HG03558 (cell line): ENCODE data around the gene GSTA1.
"Not testable (repeated sequence)": the region's sequence is repeated elsewhere in the genome, so short reads cannot be mapped to it uniquely, and the experiment has no call there.

Experiments
- ATAC-seq: cut with Tn5 transposase; IDR thresholded peaks from one replicate; pipeline ENCODE4 v1.9.1; 2021; ENCODE audit warnings: moderate number of reproducible peaks; ENCODE audit not compliant: unreplicated experiment; ENCODE audit errors: extremely low read depth

Gene GSTA1

DNA sequence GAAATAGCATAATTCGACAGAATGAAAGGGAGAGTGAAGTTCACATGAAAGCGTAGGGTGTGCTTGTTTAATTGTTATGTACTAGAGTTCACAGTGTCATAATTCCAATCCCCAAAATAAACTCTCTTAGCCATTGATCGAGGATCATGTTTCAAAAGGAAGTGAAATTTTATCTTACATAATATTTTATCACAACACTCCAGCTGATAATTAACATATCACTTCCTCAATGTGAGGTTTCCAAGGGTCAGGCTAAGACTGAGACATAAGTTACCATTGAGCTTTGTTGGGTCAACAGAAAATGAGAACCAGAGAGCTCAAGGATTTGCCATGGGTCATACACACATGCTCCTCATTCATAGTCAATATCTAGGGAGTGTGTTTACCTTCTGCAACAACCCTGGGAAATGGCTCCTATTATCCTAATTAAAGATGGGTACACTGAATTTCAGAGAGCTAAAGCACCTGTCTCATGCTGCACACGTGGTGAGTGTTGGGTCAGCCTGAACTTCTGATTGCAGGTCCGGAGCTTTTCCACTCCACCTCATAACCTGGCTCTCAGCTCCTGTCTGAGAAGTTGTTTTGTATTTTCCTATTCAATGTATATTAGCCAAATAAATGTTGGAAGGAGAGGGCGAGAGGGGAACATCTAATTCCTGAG, 43.4 kb downstream of the GSTA1 start:
- ATAC-seq, result no peak

DNA sequence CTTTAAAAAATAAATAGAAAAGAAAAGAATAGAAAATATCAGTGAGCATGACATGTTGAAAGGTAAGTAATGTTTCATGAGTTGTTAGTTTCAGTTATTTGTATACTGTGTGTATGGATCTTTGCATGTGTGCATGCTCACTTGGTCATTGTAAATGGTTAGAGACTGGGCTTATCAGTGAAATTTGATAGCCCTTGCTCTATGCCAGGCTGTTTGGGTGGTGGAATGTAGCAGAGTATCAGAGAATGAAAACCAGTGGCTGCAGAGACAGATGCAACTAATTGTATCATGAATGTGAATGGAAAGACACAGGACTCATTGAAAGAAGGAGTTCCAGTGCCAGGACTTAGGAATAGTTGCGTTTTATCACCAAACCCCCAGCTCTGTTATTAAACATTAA, 44.5 kb downstream of the GSTA1 start:
- ATAC-seq, result no peak

DNA sequence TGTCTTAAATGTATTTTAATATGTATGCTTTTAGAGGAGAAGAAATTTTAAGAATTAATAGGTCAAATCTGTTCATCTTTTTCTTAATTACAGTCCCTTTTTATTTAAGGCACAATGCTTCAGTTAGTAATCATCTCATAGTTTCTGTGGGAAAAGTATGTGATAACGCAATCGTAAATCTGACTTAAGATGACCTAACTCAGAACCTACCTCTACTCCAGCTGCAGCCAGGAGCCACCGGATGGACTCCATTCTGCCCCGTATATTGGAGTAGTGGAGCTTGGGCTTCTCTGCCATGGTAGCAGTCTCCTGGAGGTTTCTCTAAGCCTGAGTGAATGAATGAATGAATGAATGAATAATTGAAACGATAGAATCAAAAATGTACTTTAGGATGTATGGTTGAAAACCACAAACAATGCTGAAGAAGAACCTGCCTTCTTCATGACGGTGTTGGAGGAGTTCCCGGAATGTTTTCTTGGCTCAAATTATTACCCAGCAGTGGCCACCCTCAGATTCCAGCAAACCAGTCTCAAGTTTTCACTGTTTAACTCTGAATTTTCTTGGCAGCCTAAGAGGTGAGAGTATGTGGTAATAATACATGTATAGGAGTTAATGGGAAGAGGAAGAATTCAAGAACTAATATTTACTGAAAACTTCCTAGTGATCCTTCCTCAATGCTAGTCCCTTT, 45.8 kb downstream of the GSTA1 start:
- ATAC-seq, result not testable (repeated sequence)

DNA sequence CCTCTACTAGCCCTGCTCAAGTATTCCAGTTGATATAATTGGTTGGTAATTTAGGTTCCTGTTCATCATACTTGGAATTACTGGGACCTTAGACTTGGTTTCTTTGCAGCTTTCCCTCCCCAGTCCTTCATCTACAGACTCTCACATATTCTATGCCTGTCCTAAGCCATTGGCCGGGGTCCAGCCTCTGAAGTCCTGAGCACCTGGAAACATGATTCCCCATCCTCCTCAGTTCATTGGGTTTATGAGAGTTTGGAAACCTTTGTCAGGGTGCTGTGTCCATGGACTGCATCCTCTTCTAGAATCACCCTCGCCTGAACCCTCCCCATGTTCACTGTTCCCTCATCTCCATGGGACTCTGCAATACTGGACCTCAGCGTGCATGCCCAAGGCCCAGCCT, 49.2 kb downstream of the GSTA1 start:
- no peak for ATAC-seq

DNA sequence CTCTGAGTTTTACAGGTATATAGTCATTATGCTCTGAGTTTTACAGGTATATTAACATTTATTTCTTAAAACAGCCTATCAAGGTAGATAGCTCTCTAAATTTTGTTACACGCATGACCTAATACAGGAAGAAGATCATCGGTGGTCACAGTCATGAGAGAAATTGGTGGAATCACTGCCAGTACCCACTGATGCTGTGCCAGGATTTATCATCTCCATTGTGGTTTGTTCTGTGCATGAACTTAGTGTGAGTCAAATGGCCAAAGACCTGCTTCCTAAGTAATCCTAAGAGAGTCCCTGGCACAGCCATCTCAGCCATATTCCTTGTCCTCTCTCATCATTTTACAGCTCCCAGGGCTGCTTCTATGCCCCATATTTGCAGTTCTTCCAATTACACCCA, 50.5 kb downstream of the GSTA1 start:
- not testable (repeated sequence) for ATAC-seq

DNA sequence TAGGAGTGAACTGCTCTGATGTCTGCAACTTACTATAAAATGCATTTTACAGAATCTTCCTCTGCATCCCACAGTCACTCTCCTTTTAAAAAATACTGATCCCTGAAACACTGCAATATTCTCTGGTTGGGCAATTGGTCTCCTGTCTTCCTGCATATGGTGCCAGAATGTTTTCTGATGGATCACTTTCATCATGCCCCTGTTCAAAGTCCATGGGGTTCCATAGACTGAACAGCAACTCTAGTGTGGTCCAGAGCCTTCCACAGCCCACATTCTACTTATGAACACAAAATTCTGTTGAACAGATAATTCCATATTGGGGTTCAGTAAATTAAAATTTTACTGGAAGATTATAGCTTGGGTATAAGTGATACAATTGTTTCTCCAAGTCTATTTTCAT, 51.3 kb downstream of the GSTA1 start:
- ATAC-seq, result no peak

DNA sequence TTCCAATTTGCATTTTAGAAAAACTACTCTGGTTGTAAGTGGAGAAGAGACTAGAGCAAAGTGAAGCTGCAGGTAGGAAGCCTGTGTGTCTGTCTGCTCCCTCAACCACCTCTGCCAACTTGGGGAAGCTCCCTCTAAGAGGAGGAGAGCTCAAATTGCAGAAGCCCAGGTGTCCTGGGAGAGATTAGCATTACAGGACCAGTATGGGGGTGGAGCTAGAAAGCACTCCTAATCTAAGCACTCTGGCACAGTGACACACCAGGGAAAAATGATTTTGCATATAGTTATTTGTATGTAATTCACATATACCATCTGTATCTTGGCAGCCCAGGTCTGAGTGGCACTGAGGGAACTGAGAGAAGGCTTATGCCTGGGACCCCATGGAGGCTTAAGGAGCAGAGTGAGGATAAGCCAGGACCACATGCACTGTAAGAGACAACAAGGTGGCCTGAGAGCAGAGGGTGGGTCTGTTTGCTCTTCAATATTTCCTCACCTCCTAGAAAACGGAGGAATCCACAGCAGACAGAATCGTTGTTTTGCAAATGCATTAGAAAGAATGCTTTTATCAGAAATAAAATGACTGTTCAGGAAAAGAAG, 54.0 kb downstream of the GSTA1 start:
- ATAC-seq, result no peak

DNA sequence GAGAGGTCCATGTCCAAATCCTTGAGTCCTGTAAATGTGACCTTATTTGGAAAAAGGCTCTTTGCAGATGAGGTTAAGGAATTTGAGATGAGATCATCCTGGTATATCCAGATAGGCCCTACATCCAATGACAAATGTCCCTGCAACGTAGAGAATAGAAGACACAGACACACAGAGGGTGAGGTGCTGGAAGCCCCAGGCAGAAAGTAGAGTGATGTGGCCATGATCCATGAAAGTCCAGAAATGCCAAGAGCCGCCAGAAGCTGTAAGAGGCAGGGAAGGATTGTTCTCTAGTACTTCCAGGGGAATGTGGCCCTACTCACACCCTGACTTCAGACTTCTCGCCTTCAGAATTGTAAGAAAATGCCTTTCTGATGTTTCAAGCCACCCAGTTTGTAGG, 56.3 kb downstream of the GSTA1 start:
- ATAC-seq, result not testable (repeated sequence)

DNA sequence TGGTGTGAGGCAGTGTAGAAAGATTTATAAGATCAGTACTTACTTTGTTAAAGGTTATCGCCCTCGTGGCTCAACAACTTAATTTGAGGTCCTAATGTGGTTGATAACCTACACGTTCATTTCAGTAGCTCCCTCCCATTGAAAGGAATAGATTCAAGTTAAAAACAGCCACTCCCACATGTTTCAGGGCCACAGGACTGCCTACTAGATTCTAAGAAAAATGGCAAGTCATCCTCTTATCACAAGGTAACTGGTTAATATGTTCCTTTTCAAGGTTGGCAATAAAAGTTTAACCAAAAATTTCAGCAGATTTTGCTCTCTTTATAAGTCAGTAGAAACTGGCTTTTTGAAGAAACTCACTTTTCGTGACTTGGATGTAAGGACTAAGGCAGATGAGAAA, 57.4 kb downstream of the GSTA1 start:
- ATAC-seq, result no peak

DNA sequence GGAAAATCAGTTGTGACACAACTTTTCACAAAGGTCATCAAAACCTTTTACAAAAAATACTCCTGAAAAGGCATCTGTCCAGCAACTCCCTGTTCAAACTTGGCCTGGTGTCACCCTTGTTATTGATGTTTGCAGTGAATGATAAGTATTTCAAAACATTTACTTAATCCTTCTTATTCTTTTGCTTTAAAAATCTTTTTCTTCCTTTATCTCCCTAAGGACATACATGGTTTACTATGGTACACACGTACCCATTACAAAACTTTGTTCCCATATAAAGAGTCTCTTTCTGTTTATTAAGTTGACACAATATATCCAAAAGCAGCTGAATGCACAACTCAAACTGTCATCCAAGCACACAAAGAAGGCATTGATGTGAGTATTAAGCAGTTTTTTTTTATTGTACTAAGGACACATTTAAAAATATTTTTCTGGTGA, 57.8 kb downstream of the GSTA1 start:
- ATAC-seq, result no peak

DNA sequence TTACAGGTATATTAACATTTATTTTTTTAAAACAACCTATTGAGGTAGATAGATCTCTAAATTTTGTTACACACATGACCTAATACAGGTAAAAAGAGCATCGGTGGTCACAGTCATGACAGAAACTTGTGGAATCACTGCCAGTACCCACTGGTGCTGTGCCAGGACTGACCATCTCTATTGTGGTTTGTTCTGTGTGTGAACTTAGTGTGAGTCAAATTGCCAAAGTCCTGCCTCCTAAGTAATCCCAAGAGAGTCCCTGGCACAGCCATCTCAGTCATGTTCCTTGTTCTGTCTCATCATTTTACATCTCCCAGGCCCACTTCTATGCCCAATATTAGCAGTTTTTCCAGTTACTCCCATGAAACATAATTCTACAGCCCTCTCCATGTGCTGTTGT, 61.7 kb downstream of the GSTA1 start:
- no peak for ATAC-seq
